ENCODE data around the gene LRIT1. TPM values are rescaled to one million over a fixed set of nuclear protein-coding genes. Genes with fewer than 3 reads are reported as not detected.

LRIT1 gene
- total RNA-seq, 1 donor from 2014 or later, result not detected

- Mint-ChIP-seq H3K36me3 (ENCODE audit: low read depth) (no peaks in the 10 kb centered on the region), H3K4me1 (no peaks in the 10 kb centered on the region), H3K9me3 (no peaks in the 10 kb centered on the region), H3K27ac (ENCODE audit: unreplicated experiment) (no peak overlapping the region), H3K27me3 (ENCODE audit: low read depth) (peaks cover 55% of the 10 kb centered on the region), H3K4me3 (no peak overlapping the region)
- TF ChIP-seq, protein P1, sequence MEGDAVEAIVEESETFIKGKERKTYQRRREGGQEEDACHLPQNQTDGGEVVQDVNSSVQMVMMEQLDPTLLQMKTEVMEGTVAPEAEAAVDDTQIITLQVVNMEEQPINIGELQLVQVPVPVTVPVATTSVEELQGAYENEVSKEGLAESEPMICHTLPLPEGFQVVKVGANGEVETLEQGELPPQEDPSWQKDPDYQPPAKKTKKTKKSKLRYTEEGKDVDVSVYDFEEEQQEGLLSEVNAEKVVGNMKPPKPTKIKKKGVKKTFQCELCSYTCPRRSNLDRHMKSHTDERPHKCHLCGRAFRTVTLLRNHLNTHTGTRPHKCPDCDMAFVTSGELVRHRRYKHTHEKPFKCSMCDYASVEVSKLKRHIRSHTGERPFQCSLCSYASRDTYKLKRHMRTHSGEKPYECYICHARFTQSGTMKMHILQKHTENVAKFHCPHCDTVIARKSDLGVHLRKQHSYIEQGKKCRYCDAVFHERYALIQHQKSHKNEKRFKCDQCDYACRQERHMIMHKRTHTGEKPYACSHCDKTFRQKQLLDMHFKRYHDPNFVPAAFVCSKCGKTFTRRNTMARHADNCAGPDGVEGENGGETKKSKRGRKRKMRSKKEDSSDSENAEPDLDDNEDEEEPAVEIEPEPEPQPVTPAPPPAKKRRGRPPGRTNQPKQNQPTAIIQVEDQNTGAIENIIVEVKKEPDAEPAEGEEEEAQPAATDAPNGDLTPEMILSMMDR (conservative IDR thresholded peaks at IDR 0.05), result no peak
- DNase-seq (ENCODE audit: low read depth, low spot score), result no peak
Observed at GRCh38 chr10:84226616-84227015, 14.7 kb downstream of the LRIT1 start.

- Mint-ChIP-seq H3K27ac (ENCODE audit: unreplicated experiment) (no peak within 1 kb of the TSS), H3K4me1 (no peaks in the 10 kb centered on the region), H3K36me3 (ENCODE audit: low read depth) (no peaks in the 10 kb centered on the region), H3K27me3 (ENCODE audit: low read depth) (peaks cover 50% of the 10 kb centered on the region), H3K9me3 (no peaks in the 10 kb centered on the region), H3K4me3 (no peak within 1 kb of the TSS)
- TF ChIP-seq, protein P1 (conservative IDR thresholded peaks at IDR 0.05), result no peak
- no peak for DNase-seq (ENCODE audit: low read depth, low spot score)
Observed at GRCh38 chr10:84225427-84226173, 15.7 kb downstream of the LRIT1 start, which contains the start of gene LRIT2. TSS of gene LRIT2 (minus strand) at chr10:84225544. CDS start at chr10:84225520, 24 bp downstream.

GRCh38 chr10:84224411-84225028, 16.8 kb downstream of the LRIT1 start:
- Mint-ChIP-seq H3K27ac (ENCODE audit: unreplicated experiment) (no peak overlapping the region), H3K36me3 (ENCODE audit: low read depth) (no peaks in the 10 kb centered on the region), H3K4me1 (no peaks in the 10 kb centered on the region), H3K27me3 (ENCODE audit: low read depth) (peaks cover 43% of the 10 kb centered on the region), H3K9me3 (no peaks in the 10 kb centered on the region), H3K4me3 (no peak overlapping the region)
- TF ChIP-seq, protein P1 (conservative IDR thresholded peaks at IDR 0.05), result no peak
- peak; percentile 29 for DNase-seq (ENCODE audit: low read depth, low spot score)

GRCh38 chr10:84221916-84222315, 19.4 kb downstream of the LRIT1 start:
- Mint-ChIP-seq H3K36me3 (ENCODE audit: low read depth) (no peaks in the 10 kb centered on the region), H3K27ac (ENCODE audit: unreplicated experiment) (no peak overlapping the region), H3K27me3 (ENCODE audit: low read depth) (peaks cover 21% of the 10 kb centered on the region), H3K4me3 (no peak overlapping the region), H3K4me1 (no peaks in the 10 kb centered on the region), H3K9me3 (no peaks in the 10 kb centered on the region)
- TF ChIP-seq, protein P1 (conservative IDR thresholded peaks at IDR 0.05), result no peak
- no peak for DNase-seq (ENCODE audit: low read depth, low spot score)

DNA sequence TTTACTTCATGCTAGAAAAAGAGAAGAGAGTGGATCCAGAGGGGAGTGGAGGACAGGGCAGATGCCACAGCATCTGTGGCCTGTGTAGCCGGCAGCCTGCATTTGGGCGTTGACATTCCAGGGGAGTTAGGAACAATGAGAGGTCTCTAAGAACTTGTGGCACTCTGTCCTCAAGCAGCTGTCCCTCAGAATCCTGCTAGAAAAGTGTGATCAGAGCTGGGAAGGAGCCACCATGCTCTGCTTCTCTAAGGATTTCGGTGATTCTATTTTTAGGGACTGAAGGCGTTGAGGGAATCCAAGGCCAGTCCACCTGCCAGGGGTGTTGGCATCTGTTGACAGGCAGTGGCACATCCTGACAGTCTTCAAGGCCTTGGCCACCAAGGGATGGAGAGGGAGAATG, 23.6 kb downstream of the LRIT1 start:
- Mint-ChIP-seq H3K9me3 (peaks cover 2% of the 10 kb centered on the region), H3K27me3 (ENCODE audit: low read depth) (no peaks in the 10 kb centered on the region), H3K4me1 (no peaks in the 10 kb centered on the region), H3K27ac (ENCODE audit: unreplicated experiment) (no peak overlapping the region), H3K4me3 (no peak overlapping the region), H3K36me3 (ENCODE audit: low read depth) (peaks cover 2% of the 10 kb centered on the region)
- no peak for DNase-seq (ENCODE audit: low read depth, low spot score)
- TF ChIP-seq, protein P1 (conservative IDR thresholded peaks at IDR 0.05), result no peak
